C4-2B (cell line): ENCODE results near the gene BABAM2.

ENCODE experiments used
- ZFX ChIP-seq: fragments of 450-650 bp; IDR thresholded peaks from 2 replicates; pipeline ENCODE4 v1.6.1; 2017
- TF ChIP-seq, protein P1 (sequence below): fragments of 450-650 bp; conservative IDR thresholded peaks from 2 replicates; pipeline ENCODE4 v1.5.1; 2017; ENCODE audit warnings: mild to moderate bottlenecking

DNA sequence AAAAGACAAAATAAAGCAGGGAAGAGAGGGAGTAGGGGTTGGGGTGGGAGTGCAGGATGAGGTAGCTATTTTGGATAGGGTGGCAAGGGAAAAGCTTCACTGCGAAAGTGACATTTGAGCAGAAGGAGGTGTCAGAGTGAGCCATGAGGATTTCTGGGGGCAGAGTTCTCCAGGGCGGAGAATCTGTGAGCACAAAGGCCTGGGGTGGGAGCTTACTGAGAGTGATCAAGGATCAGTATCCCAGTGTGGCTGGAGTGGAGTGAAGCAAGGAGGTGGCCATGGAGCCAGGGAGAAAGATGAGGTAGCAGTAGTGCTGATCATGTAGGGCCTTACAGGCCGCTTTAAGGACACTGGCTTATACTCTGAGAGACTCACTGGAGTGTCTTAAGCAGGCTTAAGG lies 291.3 kb downstream of the BABAM2 start:
- TF ChIP-seq, protein P1, sequence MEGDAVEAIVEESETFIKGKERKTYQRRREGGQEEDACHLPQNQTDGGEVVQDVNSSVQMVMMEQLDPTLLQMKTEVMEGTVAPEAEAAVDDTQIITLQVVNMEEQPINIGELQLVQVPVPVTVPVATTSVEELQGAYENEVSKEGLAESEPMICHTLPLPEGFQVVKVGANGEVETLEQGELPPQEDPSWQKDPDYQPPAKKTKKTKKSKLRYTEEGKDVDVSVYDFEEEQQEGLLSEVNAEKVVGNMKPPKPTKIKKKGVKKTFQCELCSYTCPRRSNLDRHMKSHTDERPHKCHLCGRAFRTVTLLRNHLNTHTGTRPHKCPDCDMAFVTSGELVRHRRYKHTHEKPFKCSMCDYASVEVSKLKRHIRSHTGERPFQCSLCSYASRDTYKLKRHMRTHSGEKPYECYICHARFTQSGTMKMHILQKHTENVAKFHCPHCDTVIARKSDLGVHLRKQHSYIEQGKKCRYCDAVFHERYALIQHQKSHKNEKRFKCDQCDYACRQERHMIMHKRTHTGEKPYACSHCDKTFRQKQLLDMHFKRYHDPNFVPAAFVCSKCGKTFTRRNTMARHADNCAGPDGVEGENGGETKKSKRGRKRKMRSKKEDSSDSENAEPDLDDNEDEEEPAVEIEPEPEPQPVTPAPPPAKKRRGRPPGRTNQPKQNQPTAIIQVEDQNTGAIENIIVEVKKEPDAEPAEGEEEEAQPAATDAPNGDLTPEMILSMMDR: no peak
- TF ChIP-seq ZFX: no peak
